H1 (cell line): ENCODE data around the gene ROBO4. TPM values are rescaled to one million over a fixed set of nuclear protein-coding genes. Genes with fewer than 3 reads are reported as not detected.

Experiments used
- CTCF ChIP-seq, 3 experiments: IDR thresholded peaks; 1 replicate in 2 of 3; 2 replicates in 1 of 3; pipeline versions ENCODE4 v1.5.1 to v1.6.1; 2011; ENCODE audit warnings: low read length in 3 of 3, mild to moderate bottlenecking in 3 of 3, inconsistent platforms in 2 of 3, low read depth in 1 of 3, moderate library complexity in 1 of 3; ENCODE audit not compliant: insufficient read depth in 1 of 3; ENCODE audit errors: control extremely low read depth in 1 of 3
- POU5F1 ChIP-seq: IDR thresholded peaks from 2 replicates; pipeline ENCODE4 v1.6.1; 2011; ENCODE audit warnings: low read depth, mild to moderate bottlenecking, low read length, moderate library complexity
- RAD21 ChIP-seq, 2 experiments: IDR thresholded peaks in 1 of 2; conservative IDR thresholded peaks in 1 of 2; 2 replicates each; pipeline ENCODE4 v1.6.1; 2011; ENCODE audit warnings: low read depth in 2 of 2, low read length in 2 of 2, improper control_type of control experiment in 1 of 2, inconsistent platforms in 1 of 2, mild to moderate bottlenecking in 1 of 2, moderate library complexity in 1 of 2
- polyA plus RNA-seq, 7 experiments: library from polyadenylated mRNA; depleted of rRNA in 3 of 7; stranded (reverse) in 5 of 7; unstranded in 2 of 7; fragments of >200 nt in 5 of 7; fragments of 200-250 nt in 2 of 7; gene quantifications; 1 replicate in 5 of 7; 2 replicates in 1 of 7; 4 replicates in 1 of 7; pipeline versions ENCODE4 v1.2.1 to v1.2.3, GENCODE V29; 2011 to 2013; ENCODE audit warnings: missing spikeins in 2 of 7, mixed read lengths in 2 of 7
- total RNA-seq: library from RNA; stranded (reverse); fragmentation: NEBNext Ultra II Directional; extraction: Animal tissue kit (Norgen Biotek cat#: 25700); gene quantifications from 2 replicates; pipeline ENCODE4 v1.2.1, GENCODE V29; 2021
- TF ChIP-seq, protein P1 (sequence below): fragments of 300-600 bp; sonication (generic); IDR thresholded peaks from 2 replicates; pipeline ENCODE4 v1.7.1; 2012; ENCODE audit warnings: low read length, moderate library complexity, mild to moderate bottlenecking, inconsistent platforms; ENCODE audit not compliant: insufficient replicate concordance

The ROBO4 gene
- total and polyA plus RNA-seq, 2 of the 8 experiments (the other 6 are each of a cell fraction or from before 2014, with no cell fraction given), result 0.03 TPM; not detected in 1

DNA sequence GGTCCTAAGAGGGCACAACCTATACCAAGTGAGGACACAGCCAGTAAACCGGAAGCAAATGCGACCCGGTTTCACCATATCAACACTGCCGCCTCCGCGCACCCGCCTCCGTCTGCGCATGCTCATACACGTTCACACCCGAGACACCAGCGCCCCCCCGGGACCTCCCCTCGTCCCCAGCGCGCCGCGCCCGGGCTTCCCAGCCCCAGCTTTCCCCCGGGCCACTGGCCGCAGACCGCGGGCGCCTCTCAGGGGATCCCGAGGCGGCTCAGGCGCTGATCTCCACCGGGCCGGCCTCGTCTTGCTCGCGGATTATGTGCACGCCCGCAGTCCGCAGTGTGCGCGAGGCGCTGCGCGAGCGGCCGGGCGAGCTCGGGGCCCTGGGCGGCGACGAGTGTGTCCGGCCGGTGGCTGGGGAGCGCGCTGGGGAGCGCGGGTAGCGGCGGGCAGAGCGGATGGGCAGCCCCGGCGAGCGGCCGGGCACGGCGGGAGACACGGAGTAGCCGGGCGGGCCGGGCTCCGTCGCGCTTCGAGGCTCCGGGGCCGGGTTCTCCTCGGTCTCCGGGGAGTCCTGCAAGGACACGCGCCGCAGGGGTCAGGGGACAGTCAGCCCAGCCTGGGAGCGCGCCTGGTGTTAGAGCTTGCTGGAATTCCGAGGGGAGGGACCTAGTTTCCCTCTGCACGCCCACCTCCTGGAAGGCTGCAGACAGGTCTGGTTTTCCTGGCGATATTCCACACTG is 23.4 kb upstream of the ROBO4 start (continued):
- TF ChIP-seq CTCF (IDR thresholded peaks at IDR 0.05; ENCODE audit: control extremely low read depth in 1 of 3, insufficient read depth in 1 of 3, low read depth in 1 of 3, low read length in 3 of 3), result no peak
- TF ChIP-seq, protein P1, sequence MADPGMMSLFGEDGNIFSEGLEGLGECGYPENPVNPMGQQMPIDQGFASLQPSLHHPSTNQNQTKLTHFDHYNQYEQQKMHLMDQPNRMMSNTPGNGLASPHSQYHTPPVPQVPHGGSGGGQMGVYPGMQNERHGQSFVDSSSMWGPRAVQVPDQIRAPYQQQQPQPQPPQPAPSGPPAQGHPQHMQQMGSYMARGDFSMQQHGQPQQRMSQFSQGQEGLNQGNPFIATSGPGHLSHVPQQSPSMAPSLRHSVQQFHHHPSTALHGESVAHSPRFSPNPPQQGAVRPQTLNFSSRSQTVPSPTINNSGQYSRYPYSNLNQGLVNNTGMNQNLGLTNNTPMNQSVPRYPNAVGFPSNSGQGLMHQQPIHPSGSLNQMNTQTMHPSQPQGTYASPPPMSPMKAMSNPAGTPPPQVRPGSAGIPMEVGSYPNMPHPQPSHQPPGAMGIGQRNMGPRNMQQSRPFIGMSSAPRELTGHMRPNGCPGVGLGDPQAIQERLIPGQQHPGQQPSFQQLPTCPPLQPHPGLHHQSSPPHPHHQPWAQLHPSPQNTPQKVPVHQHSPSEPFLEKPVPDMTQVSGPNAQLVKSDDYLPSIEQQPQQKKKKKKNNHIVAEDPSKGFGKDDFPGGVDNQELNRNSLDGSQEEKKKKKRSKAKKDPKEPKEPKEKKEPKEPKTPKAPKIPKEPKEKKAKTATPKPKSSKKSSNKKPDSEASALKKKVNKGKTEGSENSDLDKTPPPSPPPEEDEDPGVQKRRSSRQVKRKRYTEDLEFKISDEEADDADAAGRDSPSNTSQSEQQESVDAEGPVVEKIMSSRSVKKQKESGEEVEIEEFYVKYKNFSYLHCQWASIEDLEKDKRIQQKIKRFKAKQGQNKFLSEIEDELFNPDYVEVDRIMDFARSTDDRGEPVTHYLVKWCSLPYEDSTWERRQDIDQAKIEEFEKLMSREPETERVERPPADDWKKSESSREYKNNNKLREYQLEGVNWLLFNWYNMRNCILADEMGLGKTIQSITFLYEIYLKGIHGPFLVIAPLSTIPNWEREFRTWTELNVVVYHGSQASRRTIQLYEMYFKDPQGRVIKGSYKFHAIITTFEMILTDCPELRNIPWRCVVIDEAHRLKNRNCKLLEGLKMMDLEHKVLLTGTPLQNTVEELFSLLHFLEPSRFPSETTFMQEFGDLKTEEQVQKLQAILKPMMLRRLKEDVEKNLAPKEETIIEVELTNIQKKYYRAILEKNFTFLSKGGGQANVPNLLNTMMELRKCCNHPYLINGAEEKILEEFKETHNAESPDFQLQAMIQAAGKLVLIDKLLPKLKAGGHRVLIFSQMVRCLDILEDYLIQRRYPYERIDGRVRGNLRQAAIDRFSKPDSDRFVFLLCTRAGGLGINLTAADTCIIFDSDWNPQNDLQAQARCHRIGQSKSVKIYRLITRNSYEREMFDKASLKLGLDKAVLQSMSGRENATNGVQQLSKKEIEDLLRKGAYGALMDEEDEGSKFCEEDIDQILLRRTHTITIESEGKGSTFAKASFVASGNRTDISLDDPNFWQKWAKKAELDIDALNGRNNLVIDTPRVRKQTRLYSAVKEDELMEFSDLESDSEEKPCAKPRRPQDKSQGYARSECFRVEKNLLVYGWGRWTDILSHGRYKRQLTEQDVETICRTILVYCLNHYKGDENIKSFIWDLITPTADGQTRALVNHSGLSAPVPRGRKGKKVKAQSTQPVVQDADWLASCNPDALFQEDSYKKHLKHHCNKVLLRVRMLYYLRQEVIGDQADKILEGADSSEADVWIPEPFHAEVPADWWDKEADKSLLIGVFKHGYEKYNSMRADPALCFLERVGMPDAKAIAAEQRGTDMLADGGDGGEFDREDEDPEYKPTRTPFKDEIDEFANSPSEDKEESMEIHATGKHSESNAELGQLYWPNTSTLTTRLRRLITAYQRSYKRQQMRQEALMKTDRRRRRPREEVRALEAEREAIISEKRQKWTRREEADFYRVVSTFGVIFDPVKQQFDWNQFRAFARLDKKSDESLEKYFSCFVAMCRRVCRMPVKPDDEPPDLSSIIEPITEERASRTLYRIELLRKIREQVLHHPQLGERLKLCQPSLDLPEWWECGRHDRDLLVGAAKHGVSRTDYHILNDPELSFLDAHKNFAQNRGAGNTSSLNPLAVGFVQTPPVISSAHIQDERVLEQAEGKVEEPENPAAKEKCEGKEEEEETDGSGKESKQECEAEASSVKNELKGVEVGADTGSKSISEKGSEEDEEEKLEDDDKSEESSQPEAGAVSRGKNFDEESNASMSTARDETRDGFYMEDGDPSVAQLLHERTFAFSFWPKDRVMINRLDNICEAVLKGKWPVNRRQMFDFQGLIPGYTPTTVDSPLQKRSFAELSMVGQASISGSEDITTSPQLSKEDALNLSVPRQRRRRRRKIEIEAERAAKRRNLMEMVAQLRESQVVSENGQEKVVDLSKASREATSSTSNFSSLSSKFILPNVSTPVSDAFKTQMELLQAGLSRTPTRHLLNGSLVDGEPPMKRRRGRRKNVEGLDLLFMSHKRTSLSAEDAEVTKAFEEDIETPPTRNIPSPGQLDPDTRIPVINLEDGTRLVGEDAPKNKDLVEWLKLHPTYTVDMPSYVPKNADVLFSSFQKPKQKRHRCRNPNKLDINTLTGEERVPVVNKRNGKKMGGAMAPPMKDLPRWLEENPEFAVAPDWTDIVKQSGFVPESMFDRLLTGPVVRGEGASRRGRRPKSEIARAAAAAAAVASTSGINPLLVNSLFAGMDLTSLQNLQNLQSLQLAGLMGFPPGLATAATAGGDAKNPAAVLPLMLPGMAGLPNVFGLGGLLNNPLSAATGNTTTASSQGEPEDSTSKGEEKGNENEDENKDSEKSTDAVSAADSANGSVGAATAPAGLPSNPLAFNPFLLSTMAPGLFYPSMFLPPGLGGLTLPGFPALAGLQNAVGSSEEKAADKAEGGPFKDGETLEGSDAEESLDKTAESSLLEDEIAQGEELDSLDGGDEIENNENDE, result no peak
- no peak for TF ChIP-seq POU5F1
- TF ChIP-seq RAD21 (IDR thresholded peaks at IDR 0.05 in 1 of 2, conservative IDR thresholded peaks at IDR 0.05 in 1 of 2; ENCODE audit: low read depth in 2 of 2, low read length in 2 of 2), result no peak; a peak in 2 of 4 replicates
- TF ChIP-seq, all 59 proteins: peak for 10
